Activated CD4-positive, alpha-beta T cell treated with anti-CD3 and anti-CD28 coated beads for 36 hours (primary cell): ENCODE measurements around the gene PARN. TPM values are rescaled to one million over a fixed set of nuclear protein-coding genes. Genes with fewer than 3 reads are reported as not detected.

Source experiments
- ATAC-seq: fragments of 200-7000 bp; cut with Tn5 transposase; one replicate; pipeline ENCODE4 v1.10.0; 2021; ENCODE audit warnings: mild to moderate bottlenecking, moderate library complexity
- CTCF ChIA-PET: fragments of 350-600 bp; sonication (Branson Sonifier 250); formaldehyde crosslinking; loops from one replicate; lab custom pipeline; 2021; ENCODE audit warnings: antibody characterized with exemption; lab: Charles Lee
- POLR2A ChIA-PET: fragments of 350-600 bp; sonication (Branson Sonifier 250); formaldehyde crosslinking; loops from one replicate; lab custom pipeline; 2021; ENCODE audit warnings: antibody characterized with exemption, inconsistent platforms; lab: Charles Lee
- DNase-seq: peaks from one replicate; pipeline ENCODE4 v3.0.0-alpha.2; 2020
- H3K27ac Mint-ChIP-seq: one replicate; pipeline ENCODE4 v1.8.0; 2021; ENCODE audit warnings: mixed read lengths
- H3K27me3 Mint-ChIP-seq: one replicate; pipeline ENCODE4 v1.8.0; 2021; ENCODE audit warnings: mixed read lengths
- H3K36me3 Mint-ChIP-seq: one replicate; pipeline ENCODE4 v1.8.0; 2021; ENCODE audit warnings: low read depth, mixed read lengths
- H3K4me1 Mint-ChIP-seq: one replicate; pipeline ENCODE4 v1.8.0; 2021; ENCODE audit warnings: mixed read lengths
- H3K4me3 Mint-ChIP-seq: one replicate; pipeline ENCODE4 v1.8.0; 2021; ENCODE audit warnings: mild to moderate bottlenecking, moderate library complexity, mixed read lengths
- H3K9me3 Mint-ChIP-seq: one replicate; pipeline ENCODE4 v1.8.0; 2021; ENCODE audit warnings: low read depth, mixed read lengths
- intact Hi-C, 2 experiments: fragments of 100-400 bp; cut with DNase I in 1 of 2; cut with micrococcal nuclease in 1 of 2; formaldehyde crosslinking; loops; one replicate each; pipeline versions ENCODE4 v1.14.2 to v1.15.1; 2022 to 2024; cut with DNase I, micrococcal nuclease
- total RNA-seq, 2 experiments: library from RNA; stranded (reverse); gene quantifications; one replicate each; pipeline ENCODE4 v1.2.3, GENCODE V29; 2021

PARN gene
- total RNA-seq, 2 experiments from 2014 or later: 46.4 to 64.1 TPM

DNA sequence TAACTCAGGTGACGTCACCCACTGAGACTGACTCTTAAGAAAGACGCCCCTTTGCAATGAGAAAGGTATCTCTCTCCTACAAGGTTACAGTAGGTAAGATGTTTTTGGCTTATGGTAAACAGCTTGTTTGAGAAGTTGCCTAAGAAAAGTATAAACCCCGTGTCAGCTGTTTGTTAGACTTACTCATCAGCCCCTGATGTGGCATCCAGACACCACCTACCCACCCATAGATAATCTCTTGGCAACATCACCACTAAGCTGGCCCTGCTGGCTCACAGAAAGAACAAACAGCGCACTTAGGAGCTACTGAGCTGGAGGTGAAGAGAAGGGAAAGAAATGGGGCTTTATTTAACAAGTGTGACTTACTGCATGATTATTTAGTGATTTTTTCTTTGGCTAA, 121.0 kb downstream of the PARN start:
- POLR2A ChIA-PET: no interaction called here

DNA sequence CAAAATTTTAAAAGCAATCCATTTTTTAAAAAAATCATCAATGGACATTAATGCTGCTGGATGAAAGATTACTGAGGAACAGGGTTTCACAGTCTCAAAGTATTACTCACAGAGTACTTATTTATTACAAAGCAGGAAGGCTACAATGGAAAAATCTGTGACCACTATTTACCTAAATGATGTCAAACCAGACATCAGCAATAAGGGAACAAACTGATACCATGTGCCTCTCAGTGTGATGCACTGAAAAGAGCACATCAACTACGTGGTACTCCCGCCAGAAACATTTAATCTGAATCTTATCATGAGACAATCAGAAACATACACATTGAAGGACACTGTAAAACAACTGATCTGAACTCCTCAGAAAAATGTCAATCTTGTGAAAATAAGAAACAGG, 124.2 kb downstream of the PARN start:
- POLR2A ChIA-PET: no interaction called here
- Mint-ChIP-seq H3K27ac (no peak overlapping the region), H3K36me3 (no peaks in the 10 kb centered on the region), H3K4me1 (peaks cover 23% of the 10 kb centered on the region), H3K4me3 (no peak overlapping the region), H3K27me3 (no peaks in the 10 kb centered on the region), H3K9me3 (no peaks in the 10 kb centered on the region)
- DNase-seq: no peak
- intact Hi-C loops: no loop called here
- CTCF ChIA-PET: interaction anchor here (0.6 to 0.7 kb wide), 2 partner anchors 10 to 21 kb away, joined by 3 read pairs; no protein-coding TSS in a partner anchor
- ATAC-seq: peak; percentile 52

More for the DNA sequence above, 121.0 kb downstream of the PARN start:
- no peak overlapping the region for H3K27ac Mint-ChIP-seq
- DNase-seq (no peak), ATAC-seq (no peak)
- intact Hi-C loops: no loop called here
- H3K4me1 Mint-ChIP-seq: peaks cover 6% of the 10 kb centered on the region
- CTCF ChIA-PET: interaction anchor here (1.0 kb wide), 1 partner anchor 36 kb away, joined by 3 read pairs; no protein-coding TSS in a partner anchor
- no peaks in the 10 kb centered on the region for H3K36me3 Mint-ChIP-seq
- H3K27me3 Mint-ChIP-seq: no peaks in the 10 kb centered on the region
- H3K9me3 Mint-ChIP-seq: no peaks in the 10 kb centered on the region
- no peak overlapping the region for H3K4me3 Mint-ChIP-seq

DNA sequence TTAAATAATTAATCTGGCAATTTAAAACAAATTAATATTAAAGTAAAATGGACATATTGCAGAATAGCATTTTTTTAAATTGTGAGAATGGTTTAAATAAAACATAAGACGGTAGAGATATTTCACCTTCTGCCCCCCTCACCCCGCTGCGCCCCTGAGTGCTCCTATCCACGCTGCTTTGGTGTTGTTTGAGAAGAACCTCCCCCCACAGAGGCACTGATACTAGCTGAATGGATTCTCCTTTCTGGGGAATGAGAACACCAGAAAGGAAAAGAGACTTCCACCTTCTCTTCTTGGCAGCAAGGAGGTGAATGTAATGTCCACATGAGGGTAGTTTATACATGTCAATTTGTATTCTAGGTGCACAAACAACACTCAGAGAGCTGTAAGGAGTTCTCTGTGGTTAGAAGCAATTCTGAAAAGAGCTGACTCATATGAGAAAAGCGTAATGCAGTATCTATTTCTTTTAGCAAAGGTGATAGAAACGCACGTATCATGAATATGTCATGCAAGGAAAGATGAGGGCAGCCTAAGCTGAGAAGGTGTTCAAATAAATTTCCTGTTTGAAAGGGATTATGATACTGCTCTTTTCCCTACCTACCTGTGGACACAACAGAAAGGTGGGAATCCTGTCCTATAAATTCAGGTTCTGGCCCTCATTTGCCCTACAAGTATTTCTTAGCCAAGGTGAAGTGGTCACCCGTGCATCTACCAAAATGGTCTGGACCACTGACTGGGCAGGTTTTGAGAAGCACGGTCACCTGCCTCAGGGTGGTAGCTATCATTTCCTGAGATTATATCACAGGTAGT, 126.9 kb downstream of the PARN start:
- Mint-ChIP-seq H3K36me3 (peaks cover 3% of the 10 kb centered on the region), H3K4me1 (peaks cover 25% of the 10 kb centered on the region), H3K4me3 (no peak overlapping the region), H3K27ac (peak overlapping the region; percentile 29), H3K27me3 (no peaks in the 10 kb centered on the region), H3K9me3 (no peaks in the 10 kb centered on the region)
- intact Hi-C loops: no loop called here
- DNase-seq: no peak
- peak; percentile 84 for ATAC-seq
- ChIA-PET CTCF (interaction anchor here (0.5 to 0.6 kb wide), 2 partner anchors 44 to 75 kb away, joined by 3 to 4 read pairs; no protein-coding TSS in a partner anchor), POLR2A (no interaction called here)

DNA sequence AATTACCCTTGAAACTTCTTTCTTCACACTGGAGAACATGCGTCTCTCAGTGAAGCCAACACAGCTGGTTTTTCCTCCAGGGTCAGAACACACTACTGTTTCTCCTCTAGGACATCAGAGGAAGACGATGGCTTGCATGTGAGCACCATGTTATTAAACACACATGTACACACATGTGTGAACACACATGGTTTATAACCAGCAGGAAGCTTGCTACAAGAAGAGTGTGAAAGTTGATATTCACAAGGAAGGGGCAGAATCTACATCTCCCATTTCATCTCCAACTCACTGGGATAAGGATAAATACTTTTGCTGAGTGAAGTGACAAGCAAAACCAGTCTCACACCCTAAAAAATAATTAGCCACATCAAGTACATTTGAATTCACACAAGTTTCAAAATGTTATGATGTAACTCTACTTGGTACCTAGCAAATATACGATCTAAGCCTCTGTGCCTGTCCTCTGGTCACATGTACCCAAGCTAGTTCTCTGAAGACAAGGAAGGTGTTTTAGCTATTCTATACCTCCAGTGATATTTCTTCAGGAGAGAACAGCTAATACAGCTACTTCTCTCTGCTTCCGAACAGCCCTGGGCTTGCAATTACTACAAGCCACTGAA, 127.7 kb downstream of the PARN start:
- DNase-seq (no peak), ATAC-seq (no peak)
- no peaks in the 10 kb centered on the region for H3K9me3 Mint-ChIP-seq
- no peak overlapping the region for H3K27ac Mint-ChIP-seq
- no peaks in the 10 kb centered on the region for H3K27me3 Mint-ChIP-seq
- CTCF ChIA-PET: interaction anchor here (0.5 kb wide), 1 partner anchor 44 kb away, joined by 3 read pairs; no protein-coding TSS in a partner anchor
- intact Hi-C loops: no loop called here
- POLR2A ChIA-PET: no interaction called here
- peaks cover 3% of the 10 kb centered on the region for H3K36me3 Mint-ChIP-seq
- no peak overlapping the region for H3K4me3 Mint-ChIP-seq
- H3K4me1 Mint-ChIP-seq: peaks cover 25% of the 10 kb centered on the region

DNA sequence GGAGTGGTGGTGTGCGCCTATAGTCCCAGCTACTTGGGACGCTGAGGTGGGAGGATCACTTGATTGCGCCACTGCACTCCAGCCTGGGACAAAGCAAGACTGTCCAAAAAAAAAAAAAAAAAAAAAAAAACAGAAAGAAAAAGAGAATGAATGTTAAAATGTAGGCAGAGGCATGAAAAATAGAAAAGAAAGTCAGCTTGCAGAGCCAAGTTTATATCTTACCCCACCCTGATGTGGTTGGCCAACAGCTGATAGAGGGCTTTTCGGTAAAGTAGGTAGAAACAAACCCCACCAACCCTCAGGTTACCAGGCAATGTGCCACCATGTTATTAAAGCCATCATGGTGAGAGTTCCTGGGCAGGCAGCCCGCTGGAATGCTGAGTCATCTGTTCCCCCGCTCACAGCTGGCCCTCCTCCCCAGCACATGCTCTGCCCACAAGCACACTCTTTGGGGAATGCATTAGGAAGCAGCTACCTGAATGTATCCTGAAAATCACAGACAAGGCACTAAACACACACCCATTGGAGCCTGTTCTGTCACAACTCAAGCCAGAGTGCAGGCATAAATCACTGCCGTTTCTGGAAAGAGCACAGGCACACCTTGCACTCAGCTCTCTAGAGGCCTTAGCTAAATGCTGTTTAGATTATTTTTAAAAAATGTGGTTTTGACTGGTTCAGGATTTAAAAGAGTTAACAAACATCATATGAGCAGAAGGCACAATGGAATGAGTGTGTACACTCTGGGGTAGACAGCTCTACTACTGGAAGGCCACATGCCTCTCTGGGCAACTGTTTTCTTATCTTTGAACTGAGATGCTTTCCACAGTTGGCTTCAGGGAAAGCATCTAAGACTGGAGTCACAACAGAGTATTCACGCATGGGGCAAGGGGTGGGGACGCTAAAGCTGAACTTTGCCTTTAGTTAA, 128.5 kb downstream of the PARN start:
- Mint-ChIP-seq H3K4me1 (peaks cover 25% of the 10 kb centered on the region), H3K27me3 (no peaks in the 10 kb centered on the region), H3K36me3 (peaks cover 3% of the 10 kb centered on the region), H3K9me3 (no peaks in the 10 kb centered on the region), H3K4me3 (no peak overlapping the region), H3K27ac (no peak overlapping the region)
- CTCF ChIA-PET: interaction anchor here (0.6 to 0.7 kb wide), 4 partner anchors 31 to 130 kb away, joined by 3 to 4 read pairs (median 3); no protein-coding TSS in a partner anchor
- DNase-seq (peak; percentile 17), ATAC-seq (no peak)
- intact Hi-C loops: loop anchor here in 1 of 2 experiments (1.0 kb wide), 1 partner anchor 12 kb away; no protein-coding TSS in a partner anchor
- POLR2A ChIA-PET: no interaction called here

DNA sequence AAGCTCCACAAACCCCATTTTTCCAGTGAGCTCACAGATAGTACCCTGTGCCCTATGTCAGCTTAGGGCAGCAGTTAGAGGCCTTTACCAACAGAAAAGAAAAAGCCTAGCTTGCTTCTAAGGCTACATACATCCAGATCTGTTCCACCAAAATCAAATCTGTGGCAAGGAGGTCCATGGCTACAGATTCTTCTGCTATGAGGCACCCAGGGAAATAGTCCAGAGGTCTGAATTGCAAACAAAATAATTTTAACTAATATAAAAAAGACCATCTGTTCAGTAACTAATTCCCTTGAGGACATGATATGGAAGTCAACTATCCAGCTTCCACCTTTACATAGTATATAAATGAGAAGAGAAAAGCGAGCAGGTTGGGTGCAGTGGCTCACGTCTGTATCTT, 129.3 kb downstream of the PARN start:
- CTCF ChIA-PET: interaction anchor here (0.6 to 0.7 kb wide), 4 partner anchors 31 to 129 kb away, joined by 3 to 4 read pairs (median 3); no protein-coding TSS in a partner anchor
- intact Hi-C loops: loop anchor here in 1 of 2 experiments (1.0 kb wide), 1 partner anchor 13 kb away; no protein-coding TSS in a partner anchor
- POLR2A ChIA-PET: interaction anchor here (0.6 kb wide), 1 partner anchor 80 kb away, joined by 4 read pairs; no protein-coding TSS in a partner anchor
- no peak overlapping the region for H3K4me3 Mint-ChIP-seq
- ATAC-seq (no peak), DNase-seq (no peak)
- peaks cover 3% of the 10 kb centered on the region for H3K36me3 Mint-ChIP-seq
- no peak overlapping the region for H3K27ac Mint-ChIP-seq
- H3K4me1 Mint-ChIP-seq: peaks cover 21% of the 10 kb centered on the region
- no peaks in the 10 kb centered on the region for H3K9me3 Mint-ChIP-seq
- no peaks in the 10 kb centered on the region for H3K27me3 Mint-ChIP-seq

DNA sequence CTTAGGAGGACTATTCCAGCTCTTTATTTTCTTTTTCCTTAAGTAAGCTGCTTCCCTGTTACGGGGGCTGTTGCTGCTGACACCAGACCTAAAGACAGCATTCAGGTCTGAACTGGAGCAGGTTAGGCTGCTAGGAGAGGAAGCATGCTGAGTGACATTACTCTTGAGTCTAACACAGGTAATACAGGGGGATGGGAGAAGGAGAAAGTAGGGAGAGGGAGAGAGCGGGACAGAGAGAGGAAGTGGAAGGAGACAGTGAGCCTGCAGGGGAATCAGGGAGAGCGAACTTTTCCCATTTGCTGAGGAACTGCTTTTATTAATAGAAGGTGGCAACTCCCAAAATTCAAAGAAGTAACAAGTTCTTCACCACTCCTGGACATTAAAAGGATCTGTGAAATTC, 130.9 kb downstream of the PARN start:
- Mint-ChIP-seq H3K4me1 (peaks cover 23% of the 10 kb centered on the region), H3K9me3 (no peaks in the 10 kb centered on the region), H3K27ac (no peak overlapping the region), H3K4me3 (no peak overlapping the region), H3K36me3 (peaks cover 16% of the 10 kb centered on the region), H3K27me3 (no peaks in the 10 kb centered on the region)
- POLR2A ChIA-PET: no interaction called here
- no peak for DNase-seq
- CTCF ChIA-PET: no interaction called here
- intact Hi-C loops: no loop called here
- ATAC-seq: no peak

DNA sequence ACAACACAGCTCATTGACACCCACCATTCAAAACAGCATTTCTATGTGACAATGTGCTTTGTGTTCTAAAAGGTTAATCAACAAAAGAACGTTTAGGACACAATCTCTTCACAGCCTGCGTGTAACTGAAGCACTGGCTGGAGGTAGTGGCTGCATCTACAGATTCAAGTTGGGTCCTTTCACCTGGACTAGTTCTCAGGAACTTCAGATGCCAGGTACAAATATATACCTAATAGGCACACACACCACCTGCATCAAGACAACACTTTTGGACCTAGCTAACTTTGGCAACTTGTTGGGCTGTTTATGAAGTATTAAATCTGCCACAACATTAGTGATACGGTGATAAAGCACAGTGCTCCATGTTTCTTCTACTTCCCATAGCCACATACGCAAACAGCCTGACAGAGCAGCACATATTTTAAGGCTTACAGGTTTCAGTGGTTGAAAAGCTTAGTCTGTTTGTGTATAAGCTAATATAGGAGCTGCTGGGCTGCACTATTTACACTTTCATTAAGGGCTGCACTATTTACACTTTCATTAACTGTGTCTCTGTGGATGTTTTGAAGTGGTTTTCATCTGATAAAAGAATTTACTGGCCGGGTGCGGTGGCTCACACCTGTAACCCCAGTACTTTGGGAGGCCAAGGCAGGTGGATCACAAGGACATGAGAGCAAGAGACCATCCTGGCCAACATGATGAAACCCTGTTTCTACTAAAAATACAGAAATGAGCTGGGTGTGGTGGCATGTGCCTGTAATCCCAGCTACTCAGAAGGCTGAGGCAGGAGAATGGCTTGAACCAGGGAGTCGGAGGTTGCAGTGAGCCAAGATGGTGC, 132.6 kb downstream of the PARN start:
- no peak overlapping the region for H3K4me3 Mint-ChIP-seq
- ChIA-PET CTCF (interaction anchor here (1.5 kb wide), 1 partner anchor 8 kb away, joined by 3 read pairs; no protein-coding TSS in a partner anchor), POLR2A (no interaction called here)
- intact Hi-C loops: no loop called here
- no peaks in the 10 kb centered on the region for H3K9me3 Mint-ChIP-seq
- DNase-seq (no peak), ATAC-seq (no peak)
- H3K27me3 Mint-ChIP-seq: no peaks in the 10 kb centered on the region
- H3K36me3 Mint-ChIP-seq: peaks cover 16% of the 10 kb centered on the region
- H3K4me1 Mint-ChIP-seq: peaks cover 27% of the 10 kb centered on the region
- H3K27ac Mint-ChIP-seq: no peak overlapping the region

DNA sequence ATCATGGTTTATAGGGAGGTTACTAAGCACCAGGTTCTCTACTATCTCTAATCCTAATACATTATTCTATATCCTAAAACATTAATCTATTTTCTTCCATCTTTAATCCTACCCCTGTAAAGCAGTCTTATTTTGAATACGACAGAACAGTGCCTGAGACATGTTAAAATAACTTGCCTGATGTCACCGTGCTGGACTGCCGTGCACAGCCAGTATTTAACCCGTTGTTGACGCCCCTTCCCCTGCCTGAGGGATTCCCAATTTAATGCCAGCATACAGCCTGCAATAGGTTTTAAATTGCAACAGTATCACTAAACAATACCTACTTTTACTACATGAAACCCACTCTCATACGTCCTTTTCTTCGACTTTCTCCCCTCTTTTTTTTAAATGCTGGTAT, 133.3 kb downstream of the PARN start:
- intact Hi-C loops: no loop called here
- CTCF ChIA-PET: interaction anchor here (1.5 kb wide), 1 partner anchor 7 kb away, joined by 3 read pairs; no protein-coding TSS in a partner anchor

DNA sequence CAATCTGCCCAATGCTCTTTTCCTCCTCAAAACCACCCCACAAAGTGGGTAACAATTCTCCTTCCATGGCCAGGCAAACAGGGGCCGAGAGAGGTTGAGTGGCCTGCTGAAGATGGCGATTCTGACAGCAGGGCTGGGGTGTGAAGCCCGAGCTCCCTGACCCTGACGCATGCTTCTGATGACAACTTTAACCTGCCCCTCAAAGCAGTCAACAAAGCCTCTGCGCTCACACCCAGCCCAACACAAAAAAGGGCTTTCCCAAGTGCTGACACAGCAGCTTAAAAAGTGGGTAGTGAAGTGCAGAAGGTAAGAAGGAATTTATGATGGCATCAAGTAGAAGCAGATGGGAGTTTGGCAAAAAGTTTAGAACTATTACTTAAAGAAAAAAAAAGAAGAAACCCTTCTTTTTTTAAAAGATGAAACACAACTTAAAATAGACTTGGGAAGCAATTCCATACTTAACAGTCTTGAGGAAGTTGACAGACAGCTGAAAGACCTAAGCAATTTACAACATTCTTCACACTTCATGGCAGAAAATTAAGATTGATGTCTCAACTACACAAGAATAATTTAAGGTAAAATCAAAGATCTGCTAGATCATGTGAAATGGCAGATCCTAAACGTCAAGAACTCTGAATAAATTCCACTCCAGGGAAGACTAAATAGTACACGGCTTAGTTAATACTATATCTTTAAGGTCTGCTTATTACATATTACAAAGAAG, 133.9 kb downstream of the PARN start:
- ChIA-PET POLR2A (interaction anchor here (0.6 kb wide), 1 partner anchor 152 kb away, joined by 3 read pairs; no protein-coding TSS in a partner anchor), CTCF (no interaction called here)
- ATAC-seq (no peak), DNase-seq (no peak)
- H3K9me3 Mint-ChIP-seq: no peaks in the 10 kb centered on the region
- no peaks in the 10 kb centered on the region for H3K27me3 Mint-ChIP-seq
- peaks cover 16% of the 10 kb centered on the region for H3K36me3 Mint-ChIP-seq
- no peak overlapping the region for H3K27ac Mint-ChIP-seq
- H3K4me3 Mint-ChIP-seq: no peak overlapping the region
- intact Hi-C loops: no loop called here
- H3K4me1 Mint-ChIP-seq: peaks cover 25% of the 10 kb centered on the region

More for the DNA sequence above, 133.3 kb downstream of the PARN start:
- Mint-ChIP-seq H3K9me3 (no peaks in the 10 kb centered on the region), H3K27me3 (no peaks in the 10 kb centered on the region), H3K4me3 (no peak overlapping the region), H3K27ac (no peak overlapping the region), H3K4me1 (peaks cover 30% of the 10 kb centered on the region), H3K36me3 (peaks cover 16% of the 10 kb centered on the region)
- no peak for DNase-seq
- POLR2A ChIA-PET: no interaction called here
- ATAC-seq: no peak
